GM10266 (cell line): ENCODE results near the gene CYP4F8.

ENCODE experiments used
- DNase-seq: peaks from one replicate; pipeline ENCODE4 v3.0.0; 2012; ENCODE audit errors: extremely low spot score
- TF ChIP-seq, protein P1 (sequence below): IDR thresholded peaks from 2 replicates; pipeline ENCODE4 v1.5.1; 2012; ENCODE audit warnings: mild to moderate bottlenecking, low read depth; ENCODE audit not compliant: control insufficient read depth, insufficient read depth; ENCODE audit errors: missing control alignments

The CYP4F8 gene

DNA sequence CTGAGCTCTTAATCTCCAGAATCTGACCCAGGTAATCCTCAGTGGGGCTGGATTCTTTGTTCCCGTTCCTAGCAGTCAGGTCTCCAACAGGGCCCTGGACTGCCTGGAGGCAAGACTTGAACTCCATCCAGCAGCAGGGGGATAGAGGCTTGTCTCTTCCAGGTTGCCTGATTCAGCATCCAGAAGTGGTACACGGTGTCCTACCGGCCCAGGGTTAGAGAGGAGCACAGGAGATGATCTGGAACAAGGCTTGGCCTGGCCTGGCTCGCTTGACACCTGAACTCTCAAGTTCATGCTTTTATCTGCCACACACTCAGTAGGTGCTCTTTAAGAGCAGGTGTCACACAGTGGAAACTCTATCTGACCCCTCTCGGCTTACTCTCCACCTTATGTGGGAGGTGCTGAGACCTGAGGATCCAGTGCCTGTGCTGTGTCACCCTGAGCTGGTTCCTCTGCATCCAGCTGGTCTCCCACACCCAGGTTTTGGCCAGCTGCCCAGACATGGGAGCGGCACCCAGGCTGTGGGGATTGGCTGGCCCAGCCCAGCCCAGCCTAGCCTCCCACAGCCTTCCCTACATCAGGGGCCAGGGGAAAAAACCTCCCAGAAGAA is 25.4 kb downstream of the CYP4F8 start, which contains the start of gene CYP4F3:
Gene CYP4F3, plus strand, starts transcription at position 604 of the 610 bp plus-strand sequence. CDS start 519 bp downstream, outside the sequence.
- TF ChIP-seq, protein P1, sequence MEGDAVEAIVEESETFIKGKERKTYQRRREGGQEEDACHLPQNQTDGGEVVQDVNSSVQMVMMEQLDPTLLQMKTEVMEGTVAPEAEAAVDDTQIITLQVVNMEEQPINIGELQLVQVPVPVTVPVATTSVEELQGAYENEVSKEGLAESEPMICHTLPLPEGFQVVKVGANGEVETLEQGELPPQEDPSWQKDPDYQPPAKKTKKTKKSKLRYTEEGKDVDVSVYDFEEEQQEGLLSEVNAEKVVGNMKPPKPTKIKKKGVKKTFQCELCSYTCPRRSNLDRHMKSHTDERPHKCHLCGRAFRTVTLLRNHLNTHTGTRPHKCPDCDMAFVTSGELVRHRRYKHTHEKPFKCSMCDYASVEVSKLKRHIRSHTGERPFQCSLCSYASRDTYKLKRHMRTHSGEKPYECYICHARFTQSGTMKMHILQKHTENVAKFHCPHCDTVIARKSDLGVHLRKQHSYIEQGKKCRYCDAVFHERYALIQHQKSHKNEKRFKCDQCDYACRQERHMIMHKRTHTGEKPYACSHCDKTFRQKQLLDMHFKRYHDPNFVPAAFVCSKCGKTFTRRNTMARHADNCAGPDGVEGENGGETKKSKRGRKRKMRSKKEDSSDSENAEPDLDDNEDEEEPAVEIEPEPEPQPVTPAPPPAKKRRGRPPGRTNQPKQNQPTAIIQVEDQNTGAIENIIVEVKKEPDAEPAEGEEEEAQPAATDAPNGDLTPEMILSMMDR, result no peak
- no peak for DNase-seq

DNA sequence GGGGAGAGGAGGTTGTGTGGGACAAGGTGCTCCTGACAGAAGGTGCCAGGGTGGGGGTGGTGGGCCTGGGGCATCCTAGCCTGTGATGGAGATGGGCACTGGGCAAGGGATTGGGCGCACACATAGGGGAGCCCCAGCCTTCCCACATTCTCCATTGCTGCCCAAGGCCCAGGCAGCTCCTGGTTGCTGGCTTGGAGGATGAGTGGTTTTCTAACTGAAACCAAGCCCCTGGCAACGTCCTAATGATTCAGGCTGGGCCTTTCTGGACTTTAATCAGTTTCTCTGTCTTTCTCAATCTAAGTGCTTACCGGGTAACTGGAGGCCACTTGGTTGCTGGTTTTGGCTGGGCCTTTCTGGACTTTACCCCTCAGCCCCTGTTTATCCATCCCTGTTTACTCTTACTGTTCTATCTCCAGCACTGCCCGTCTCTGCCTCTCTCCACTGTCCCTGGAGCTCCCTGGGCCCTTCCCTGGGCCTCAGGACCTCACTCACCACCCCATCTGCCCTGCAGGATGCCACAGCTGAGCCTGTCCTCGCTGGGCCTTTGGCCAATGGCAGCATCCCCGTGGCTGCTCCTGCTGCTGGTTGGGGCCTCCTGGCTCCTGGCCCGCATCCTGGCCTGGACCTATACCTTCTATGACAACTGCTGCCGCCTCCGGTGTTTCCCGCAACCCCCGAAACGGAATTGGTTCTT is 26.0 kb downstream of the CYP4F8 start:
- DNase-seq, result no peak
- TF ChIP-seq, protein P1, result no peak

DNA sequence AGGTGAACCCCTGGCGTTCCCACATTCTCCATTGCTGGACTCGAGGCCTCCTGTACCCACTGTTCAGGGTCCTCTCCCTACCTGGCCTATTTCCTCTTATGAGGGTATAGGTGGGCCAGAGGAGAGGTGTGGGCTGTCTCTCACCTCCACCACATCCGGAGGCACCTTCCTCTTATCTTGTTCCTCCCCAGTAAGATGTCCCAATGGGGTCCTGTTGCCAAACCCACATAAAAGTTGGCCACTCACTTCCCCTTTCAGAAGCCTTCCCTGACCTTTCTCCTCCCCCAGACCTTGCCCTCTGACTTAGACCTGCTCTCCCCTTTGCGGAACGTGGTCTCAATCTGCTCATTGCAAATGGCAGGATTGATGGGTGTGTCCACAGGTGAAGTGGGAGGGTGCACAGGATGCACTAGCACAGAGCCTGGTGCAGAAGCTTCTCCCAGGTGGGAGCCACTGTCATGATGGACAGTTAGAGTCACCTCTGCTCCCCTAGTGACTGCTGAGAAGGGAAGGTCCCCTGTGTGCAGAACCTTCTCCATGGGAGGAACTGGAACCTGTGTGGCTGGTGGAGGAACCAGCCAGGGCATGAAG is 27.0 kb downstream of the CYP4F8 start:
- TF ChIP-seq, protein P1, result no peak
- DNase-seq, result no peak

DNA sequence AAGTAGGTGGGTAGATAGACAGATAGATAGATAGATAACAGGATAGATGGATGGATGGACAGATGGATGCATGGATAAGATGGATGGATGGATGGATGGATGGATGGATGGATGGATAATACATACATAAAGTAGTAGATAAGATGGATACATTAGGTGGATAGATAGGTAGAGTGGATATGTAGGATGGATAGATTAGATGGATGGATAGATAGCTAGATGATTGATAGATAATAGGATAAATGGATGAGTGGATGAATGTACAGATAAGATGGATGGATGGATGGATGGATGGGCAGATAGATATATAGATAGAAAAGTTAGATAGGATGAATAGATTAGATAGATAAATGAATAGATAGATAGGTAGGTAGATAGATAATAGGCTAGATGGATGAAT is 27.8 kb downstream of the CYP4F8 start:
- no peak for DNase-seq
- TF ChIP-seq, protein P1, result no peak

DNA sequence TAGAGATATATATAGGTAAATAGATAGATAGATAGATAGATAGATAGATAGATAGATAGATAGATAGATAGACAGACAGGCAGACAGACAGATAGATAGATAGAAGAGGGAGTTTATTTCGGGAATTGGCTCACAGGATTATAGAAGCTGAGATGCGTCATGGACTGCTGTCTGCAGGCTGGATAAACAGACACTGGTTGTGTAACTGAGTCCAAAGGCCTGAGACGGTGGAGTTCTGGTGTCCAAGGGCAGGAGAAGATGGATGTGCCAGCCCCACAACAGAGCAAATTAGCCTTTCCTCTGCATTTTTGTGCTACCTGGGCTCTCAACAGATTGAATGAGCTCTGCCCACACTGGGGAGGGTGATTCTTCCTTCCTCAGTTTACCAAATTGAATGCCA is 28.4 kb downstream of the CYP4F8 start:
- no peak for DNase-seq
- TF ChIP-seq, protein P1, result no peak

DNA sequence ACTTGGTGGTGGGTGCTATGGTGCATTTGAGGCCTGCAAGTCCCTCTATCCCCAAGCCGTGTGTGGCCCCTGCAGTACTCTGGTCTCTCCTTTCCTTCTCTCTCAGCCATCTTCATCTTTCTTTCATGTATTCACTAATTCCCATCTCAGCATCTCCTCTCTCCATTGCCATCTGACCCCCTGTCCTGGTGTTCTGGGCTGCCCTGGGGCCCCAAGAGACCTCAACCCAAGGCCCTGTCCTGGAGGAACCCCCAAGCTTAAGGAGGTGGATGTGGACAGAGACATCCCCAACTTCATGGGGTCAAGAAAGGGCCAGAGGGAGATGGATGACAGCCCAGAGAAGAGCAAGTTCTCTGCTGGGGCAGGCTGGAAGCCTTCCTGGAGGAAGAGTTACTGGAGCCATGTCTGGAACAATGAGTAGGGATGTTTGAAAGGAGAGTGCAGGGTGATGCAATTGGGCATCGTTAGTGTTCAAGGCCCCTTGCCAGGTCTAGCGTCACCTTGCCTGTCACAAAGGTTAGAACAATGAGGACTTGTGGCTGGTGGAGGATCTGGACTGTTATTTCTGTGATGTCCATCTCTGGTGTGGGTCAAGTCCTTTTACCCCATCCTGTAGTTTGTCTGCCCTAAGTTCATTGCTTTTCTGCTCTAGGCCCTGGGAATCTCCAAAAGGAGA is 29.2 kb downstream of the CYP4F8 start:
- TF ChIP-seq, protein P1, result no peak
- DNase-seq, result no peak

DNA sequence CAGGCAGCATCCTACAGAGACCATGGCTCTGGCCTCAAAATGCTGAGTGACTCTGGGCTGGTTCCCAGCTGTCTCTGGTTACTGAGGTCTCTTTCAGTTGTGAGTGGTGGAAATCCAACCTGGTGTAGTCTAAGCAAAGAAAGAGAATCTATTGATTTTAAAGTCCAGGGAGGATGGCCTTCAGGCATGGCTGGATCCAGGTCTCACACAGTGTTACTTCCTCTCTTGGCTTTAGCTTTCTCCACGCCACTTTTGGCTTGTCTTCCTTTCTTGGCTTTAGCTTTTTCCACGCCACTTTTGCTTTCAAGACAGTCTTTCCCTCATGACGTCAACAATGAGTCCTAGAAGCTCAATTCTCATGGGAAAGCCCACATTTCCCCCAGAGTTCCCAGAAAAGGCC is 29.8 kb downstream of the CYP4F8 start:
- TF ChIP-seq, protein P1, result no peak
- no peak for DNase-seq
